Measurements from ENCODE around the gene RPL37.
"Not testable (repeated sequence)": the region's sequence is repeated elsewhere in the genome, so short reads cannot be mapped to it uniquely, and the experiment has no call there.

The RPL37 gene

GRCh38 chr5:40832345-40832744 is 2.7 kb downstream of the RPL37 start:
- DNase-seq = no peak

DNA sequence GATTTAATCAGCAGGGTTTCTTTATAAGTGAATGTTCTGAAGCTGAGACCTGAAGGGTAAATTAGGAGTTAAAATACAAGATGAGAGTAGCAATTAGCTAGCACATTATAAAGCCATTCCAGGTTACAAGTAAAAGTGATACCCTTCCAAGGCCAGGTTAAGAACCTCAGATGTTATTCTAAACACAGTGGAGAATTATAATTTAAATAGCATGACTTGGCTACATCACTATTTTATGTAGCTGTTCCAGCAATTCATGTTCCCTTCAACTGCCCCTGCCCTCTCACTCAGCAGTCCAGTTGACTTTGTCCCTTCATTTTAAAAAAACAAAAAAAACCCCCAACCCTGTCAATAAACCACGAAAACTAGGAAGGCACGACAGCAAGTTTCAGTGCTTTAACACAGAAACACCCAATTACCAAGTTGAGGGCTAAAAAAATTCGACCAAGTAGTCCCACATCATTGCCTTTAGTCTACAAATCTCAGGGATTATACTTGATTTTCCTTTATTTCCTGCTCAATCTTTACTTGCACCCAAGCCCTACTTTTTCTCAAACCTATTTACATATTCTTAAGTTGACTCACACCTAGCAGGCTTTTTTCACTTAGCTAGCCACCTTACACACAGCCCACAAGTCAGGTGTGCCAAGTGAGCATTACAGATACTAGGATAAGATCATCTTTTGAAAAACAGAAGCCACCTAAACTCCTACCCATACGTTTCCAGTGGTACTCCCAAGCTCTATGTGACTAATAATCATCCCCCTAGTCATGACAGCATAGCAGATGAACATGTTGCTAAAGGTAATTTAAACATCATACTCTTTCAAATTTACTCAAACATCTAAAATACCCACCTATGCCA is 3.4 kb downstream of the RPL37 start:
- no peak for DNase-seq

GRCh38 chr5:40829748-40830533 is 5.1 kb downstream of the RPL37 start:
- DNase-seq = no peak

- no peak for DNase-seq
Measured at GRCh38 chr5:40828690-40829661, 6.0 kb downstream of the RPL37 start.

- no peak for DNase-seq
Measured at GRCh38 chr5:40828021-40828631, 6.9 kb downstream of the RPL37 start.

DNA sequence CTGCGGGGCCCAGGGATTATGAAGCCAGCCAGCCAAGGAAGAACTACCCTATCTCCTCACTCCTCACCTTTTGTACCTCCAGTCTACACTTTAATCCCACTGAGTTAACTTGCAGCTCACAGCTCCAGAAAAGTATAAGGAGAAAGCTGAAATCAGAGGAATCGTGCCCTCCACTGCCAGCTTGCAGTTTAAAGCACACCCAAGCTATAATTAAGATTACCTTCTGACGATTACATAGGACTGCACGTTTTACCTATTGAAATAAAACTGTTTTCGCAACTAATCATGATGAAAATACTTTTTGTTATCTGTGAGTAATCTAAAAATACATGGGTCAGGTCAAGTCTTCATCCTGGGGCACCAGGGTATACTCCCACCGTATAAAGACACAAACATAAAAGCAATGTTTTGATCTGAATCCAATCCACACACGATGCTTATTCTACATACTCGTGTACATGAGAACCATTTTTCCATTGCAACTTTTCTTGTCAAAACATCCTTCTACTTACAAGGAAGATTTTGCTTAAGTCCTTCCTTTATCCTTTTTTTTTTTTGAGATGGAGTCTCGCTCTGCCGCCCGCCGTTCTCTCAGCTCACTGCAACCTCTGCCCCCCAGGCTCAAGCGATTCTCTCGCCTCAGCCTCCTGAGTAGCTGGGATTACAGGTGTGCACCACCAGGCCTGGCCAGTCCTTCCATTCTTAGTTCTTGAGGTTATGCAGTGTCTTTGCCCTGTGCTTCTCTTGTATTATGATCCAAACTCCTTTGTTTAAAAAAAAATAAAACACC is 7.6 kb downstream of the RPL37 start:
- no peak for DNase-seq

- DNase-seq = no peak
Measured at GRCh38 chr5:40826489-40827187, 8.4 kb downstream of the RPL37 start.

DNA sequence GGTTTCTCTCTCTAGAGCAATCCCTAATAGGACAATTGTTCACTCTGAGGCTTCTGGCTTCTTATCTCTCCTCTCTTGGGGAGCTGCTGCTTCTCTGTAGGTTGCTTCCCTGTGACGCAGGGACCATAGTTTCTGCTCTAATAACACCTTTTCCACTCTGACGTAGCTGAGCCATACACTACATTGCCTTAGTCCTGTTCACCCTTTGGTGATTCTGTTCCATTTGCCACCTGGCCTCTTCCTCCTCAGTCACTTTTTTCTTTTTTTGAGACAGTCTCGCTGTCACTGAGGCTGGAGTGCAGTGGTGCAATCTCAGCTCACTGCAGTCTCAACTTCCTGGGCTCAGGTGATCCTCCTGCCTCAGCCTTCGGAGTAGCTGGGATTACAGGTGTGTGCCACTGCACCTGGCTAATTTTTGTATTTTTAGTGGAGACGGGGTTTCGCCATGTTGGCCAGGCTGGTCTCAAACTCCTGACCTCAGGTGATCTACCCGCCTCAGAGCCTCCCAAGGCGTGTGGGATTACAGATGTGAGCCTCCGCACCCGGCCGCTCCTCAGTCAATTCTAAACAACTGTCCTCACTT is 9.5 kb downstream of the RPL37 start:
- DNase-seq = not testable (repeated sequence)

GRCh38 chr5:40823459-40823858 is 11.6 kb downstream of the RPL37 start:
- DNase-seq = no peak

- no peak for DNase-seq
Measured at GRCh38 chr5:40813698-40814281, 21.2 kb downstream of the RPL37 start.

GRCh38 chr5:40812125-40812524 is 22.9 kb downstream of the RPL37 start:
- no peak for DNase-seq

- DNase-seq = no peak
Measured at GRCh38 chr5:40801771-40802562, 33.1 kb downstream of the RPL37 start.

DNA sequence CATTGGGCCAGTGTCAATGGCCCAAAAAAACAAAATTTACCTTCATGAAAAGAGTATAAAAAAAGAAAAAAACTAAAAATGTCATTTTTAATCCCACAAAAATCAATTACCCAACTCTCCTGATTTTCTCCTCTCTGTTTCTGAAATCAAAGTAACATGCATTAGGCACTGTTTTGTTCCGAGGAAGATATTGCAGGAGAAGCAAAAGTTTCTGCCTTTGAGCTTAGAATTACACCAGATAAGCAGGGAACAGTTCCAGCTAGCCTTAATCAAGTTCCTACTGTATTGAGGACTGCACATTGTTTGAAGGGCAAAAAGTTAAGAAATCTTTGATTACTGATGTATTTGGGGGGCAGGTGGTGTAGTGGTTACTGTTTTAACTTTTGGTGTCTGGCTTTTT is 35.8 kb downstream of the RPL37 start:
- no peak for DNase-seq

- no peak for DNase-seq
Measured at GRCh38 chr5:40798801-40799210, 36.2 kb downstream of the RPL37 start.

- DNase-seq = peak; percentile 94
Measured at GRCh38 chr5:40798012-40798800, 36.8 kb downstream of the RPL37 start, which contains the start of gene PRKAA1. TSS of gene PRKAA1 (minus strand) at chr5:40798374. CDS start at chr5:40798189, 185 bp downstream.

- peak; percentile 90 for DNase-seq
Measured at GRCh38 chr5:40797273-40798011, 37.6 kb downstream of the RPL37 start.

DNA sequence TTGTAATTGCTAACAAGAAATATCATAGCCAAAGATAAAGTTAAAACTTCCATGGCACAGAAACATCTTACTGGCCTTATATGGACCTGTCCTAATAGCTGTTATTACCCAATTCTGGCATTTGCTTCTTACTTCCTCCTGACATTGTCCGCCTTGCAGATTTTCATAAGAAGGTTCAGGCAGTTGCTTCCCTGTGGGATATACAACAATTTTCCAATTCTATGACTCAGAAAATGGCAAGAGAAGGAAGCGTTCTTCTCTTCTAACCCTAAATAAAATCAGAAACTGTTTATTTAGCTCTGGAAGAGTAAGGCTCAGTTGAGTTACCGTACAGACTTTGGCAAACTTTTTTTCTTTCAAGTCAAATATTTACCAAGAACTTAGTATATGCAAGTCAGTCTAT is 38.5 kb downstream of the RPL37 start:
- peak; percentile 14 for DNase-seq

All from RPMI8226 (cell line).